H1 (cell line): ENCODE data around the gene ARFGAP3. TPM values are rescaled to one million over a fixed set of nuclear protein-coding genes. Genes with fewer than 3 reads are reported as not detected.

Experiments used
- CTCF ChIA-PET: fragments of 300-600 bp; sonication (Branson Sonifier 250); formaldehyde crosslinking; loops from one replicate; lab custom pipeline; 2021; ENCODE audit not compliant: partially characterized antibody; lab: Charles Lee
- POLR2A ChIA-PET: fragments of 300-600 bp; sonication (Branson Sonifier 250); formaldehyde crosslinking; loops from one replicate; lab custom pipeline; 2021; ENCODE audit warnings: inconsistent platforms; ENCODE audit not compliant: partially characterized antibody; lab: Charles Lee
- DNase-seq, 2 experiments: peaks; one replicate each; pipeline versions ENCODE4 v3.0.0 to v3.0.0-alpha.2; 2010 to 2022; ENCODE audit warnings: low spot score in 2 of 2, low read depth in 1 of 2, mixed read lengths in 1 of 2
- FAIRE-seq: peaks from 2 replicates; lab custom pipeline; 2011; peaks lifted over from hg19 to GRCh38; lab: Jason Lieb, UNC
- H2AFZ ChIP-seq: 2 replicates; pipeline ENCODE4 v1.8.1; 2012; ENCODE audit warnings: low read length, inconsistent platforms
- H2AK5ac ChIP-seq: 2 replicates; pipeline ENCODE4 v1.6.1; 2013; ENCODE audit warnings: low read depth, low read length
- H2BK120ac ChIP-seq: replicated peaks from 2 replicates; pipeline ENCODE3; 2013; ENCODE audit warnings: low read depth, low read length, inconsistent platforms
- H2BK12ac ChIP-seq: 2 replicates; pipeline ENCODE4 v1.6.1; 2013; ENCODE audit warnings: low read depth, low read length
- H2BK15ac ChIP-seq: 2 replicates; pipeline ENCODE4 v1.6.1; 2013; ENCODE audit warnings: low read length
- H2BK20ac ChIP-seq: 2 replicates; pipeline ENCODE4 v1.6.1; 2013; ENCODE audit warnings: low read length
- H2BK5ac ChIP-seq: 2 replicates; pipeline ENCODE4 v1.6.1; 2013; ENCODE audit warnings: low read depth, low read length
- H3K14ac ChIP-seq: 2 replicates; pipeline ENCODE4 v1.6.1; 2013; ENCODE audit warnings: inconsistent platforms; ENCODE audit not compliant: insufficient read length
- H3K18ac ChIP-seq: 2 replicates; pipeline ENCODE4 v1.6.1; 2013; ENCODE audit warnings: low read length; ENCODE audit errors: extremely low read depth
- H3K23ac ChIP-seq: 2 replicates; pipeline ENCODE4 v1.6.1; 2013; ENCODE audit warnings: inconsistent platforms; ENCODE audit not compliant: insufficient read length
- H3K23me2 ChIP-seq: 2 replicates; pipeline ENCODE4 v1.6.1; 2013; ENCODE audit warnings: low read depth, low read length
- H3K27ac ChIP-seq: 2 replicates; pipeline ENCODE4 v1.6.1; 2011; ENCODE audit warnings: low read depth, low read length, inconsistent platforms
- H3K27me3 ChIP-seq, 4 experiments: replicated peaks in 1 of 4; 1 replicate in 1 of 4; 2 replicates in 3 of 4; pipeline versions ENCODE4 v1.6.1 to v1.8.1; 2011 to 2013; ENCODE audit warnings: low read length in 3 of 4, mild to moderate bottlenecking in 3 of 4, inconsistent platforms in 2 of 4, mixed read lengths in 2 of 4, moderate library complexity in 1 of 4; ENCODE audit not compliant: control insufficient read depth in 3 of 4, insufficient read depth in 3 of 4; ENCODE audit errors: extremely low read depth in 1 of 4
- H3K36me3 ChIP-seq, 4 experiments: 2 replicates each; pipeline versions ENCODE4 v1.6.1 to v1.8.1; 2011 to 2013; ENCODE audit warnings: mild to moderate bottlenecking in 4 of 4, low read length in 3 of 4, moderate library complexity in 2 of 4, control low read depth in 1 of 4, inconsistent platforms in 1 of 4; ENCODE audit not compliant: insufficient read depth in 4 of 4, control insufficient read depth in 2 of 4
- H3K4ac ChIP-seq: replicated peaks from 2 replicates; pipeline ENCODE3; 2013; ENCODE audit warnings: low read length, low read depth, mixed read lengths, inconsistent platforms; ENCODE audit not compliant: insufficient read length
- H3K4me1 ChIP-seq, 4 experiments: replicated peaks in 1 of 4; 1 replicate in 1 of 4; 2 replicates in 3 of 4; pipeline versions ENCODE4 v1.6.1 to v1.8.1; 2011 to 2013; ENCODE audit warnings: low read length in 3 of 4, inconsistent platforms in 2 of 4, mixed read lengths in 1 of 4; ENCODE audit not compliant: insufficient read depth in 4 of 4, control insufficient read depth in 3 of 4
- H3K4me2 ChIP-seq, 2 experiments: 2 replicates each; pipeline versions ENCODE4 v1.6.1 to v1.8.1; 2011 to 2013; ENCODE audit warnings: low read depth in 2 of 2, low read length in 2 of 2, control low read depth in 1 of 2, inconsistent platforms in 1 of 2, mild to moderate bottlenecking in 1 of 2; ENCODE audit not compliant: insufficient read depth in 1 of 2
- H3K4me3 ChIP-seq, 4 experiments: fragments of 200-600, 300-600 bp in 1 of 4; sonication (generic), shearing (Covaris generic), sonication (Bioruptor Twin) in 1 of 4; 2 replicates each; pipeline versions ENCODE4 v1.5.1 to v1.8.1; 2011 to 2016; ENCODE audit warnings: low read length in 4 of 4, low read depth in 3 of 4, control low read depth in 2 of 4, inconsistent platforms in 2 of 4, mild to moderate bottlenecking in 2 of 4, mixed read lengths in 1 of 4, moderate library complexity in 1 of 4; ENCODE audit not compliant: insufficient read depth in 2 of 4; ENCODE audit errors: extremely low read depth in 1 of 4
- H3K56ac ChIP-seq: replicated peaks from 2 replicates; pipeline ENCODE3; 2013; ENCODE audit warnings: low read depth, mild to moderate bottlenecking, mixed read lengths, low read length, inconsistent platforms; ENCODE audit not compliant: insufficient read length
- H3K79me1 ChIP-seq: 2 replicates; pipeline ENCODE4 v1.6.1; 2013; ENCODE audit warnings: low read depth, low read length, control low read depth
- H3K79me2 ChIP-seq, 2 experiments: 2 replicates each; pipeline versions ENCODE4 v1.6.1 to v1.8.1; 2012 to 2013; ENCODE audit warnings: low read length in 2 of 2, mild to moderate bottlenecking in 2 of 2, inconsistent platforms in 1 of 2; ENCODE audit not compliant: insufficient read depth in 2 of 2, control insufficient read depth in 1 of 2
- H3K9ac ChIP-seq, 4 experiments: replicated peaks in 1 of 4; 1 replicate in 1 of 4; 2 replicates in 3 of 4; pipeline versions ENCODE4 v1.6.1 to v1.8.1; 2011 to 2013; ENCODE audit warnings: low read depth in 3 of 4, low read length in 3 of 4, control low read depth in 2 of 4, mild to moderate bottlenecking in 2 of 4, moderate library complexity in 2 of 4, inconsistent platforms in 1 of 4; ENCODE audit errors: extremely low read depth in 1 of 4
- H3K9me3 ChIP-seq, 2 experiments: 2 replicates each; pipeline versions ENCODE4 v1.6.1 to v1.8.1; 2012 to 2013; ENCODE audit warnings: mild to moderate bottlenecking in 2 of 2, moderate library complexity in 2 of 2, control low read depth in 1 of 2, inconsistent platforms in 1 of 2, low read depth in 1 of 2, low read length in 1 of 2, mixed read lengths in 1 of 2; ENCODE audit not compliant: insufficient read depth in 2 of 2
- H4K20me1 ChIP-seq, 2 experiments: replicated peaks in 1 of 2; 2 replicates each; pipeline versions ENCODE3 to v1.8.1; 2011 to 2013; ENCODE audit warnings: inconsistent platforms in 2 of 2, low read length in 2 of 2, mild to moderate bottlenecking in 1 of 2; ENCODE audit not compliant: insufficient read depth in 2 of 2, control insufficient read depth in 1 of 2
- H4K5ac ChIP-seq: 2 replicates; pipeline ENCODE4 v1.6.1; 2013; ENCODE audit warnings: low read length, low read depth, mixed read lengths, inconsistent platforms; ENCODE audit not compliant: insufficient read length
- H4K8ac ChIP-seq: 2 replicates; pipeline ENCODE4 v1.8.0; 2013; ENCODE audit warnings: mild to moderate bottlenecking, moderate library complexity, low read length, inconsistent platforms; ENCODE audit not compliant: insufficient read depth; ENCODE audit errors: extremely low read depth
- H4K91ac ChIP-seq: replicated peaks from 2 replicates; pipeline ENCODE3; 2013; ENCODE audit warnings: low read length, mixed read lengths, inconsistent platforms; ENCODE audit not compliant: insufficient read length
- EGR1 ChIP-seq: IDR thresholded peaks from 2 replicates; pipeline ENCODE4 v1.6.1; 2011; ENCODE audit warnings: low read depth, low read length, borderline replicate concordance
- JUN ChIP-seq: IDR thresholded peaks from 2 replicates; pipeline ENCODE4 v1.6.1; 2011; ENCODE audit warnings: low read depth, mild to moderate bottlenecking, improper control_type of control experiment, low read length
- JUND ChIP-seq: IDR thresholded peaks from 2 replicates; pipeline ENCODE4 v1.6.1; 2011; ENCODE audit warnings: mild to moderate bottlenecking, improper control_type of control experiment, low read length
- SUZ12 ChIP-seq: fragments of 200-600 bp; sonication (generic); IDR thresholded peaks from 2 replicates; pipeline ENCODE4 v1.6.1; 2012; ENCODE audit warnings: mild to moderate bottlenecking, inconsistent platforms, low read length, moderate library complexity, mixed read lengths
- TBP ChIP-seq: IDR thresholded peaks from 2 replicates; pipeline ENCODE4 v1.6.1; 2011; ENCODE audit warnings: low read depth, low read length, improper control_type of control experiment
- WGBS, 2 experiments: shearing (Covaris generic) in 1 of 2; methylation state at CpG; one replicate each; pipeline versions ENCODE4 v1.1.6 to v1.1.7; 2013 to 2015; ENCODE audit warnings: low lambda C conversion rate in 2 of 2, mixed read lengths in 2 of 2, inconsistent platforms in 1 of 2, low coverage in 1 of 2, missing lambda C conversion rate in 1 of 2; ENCODE audit not compliant: insufficient replicate concordance in 2 of 2, insufficient coverage in 1 of 2, insufficient read length in 1 of 2; ENCODE audit errors: extremely low coverage in 1 of 2, missing lambda C conversion rate in 1 of 2; 5-methylcytosine and 5-hydroxymethylcytosine counted together
- polyA plus RNA-seq, 7 experiments: library from polyadenylated mRNA; depleted of rRNA in 3 of 7; stranded (reverse) in 5 of 7; unstranded in 2 of 7; fragments of >200 nt in 5 of 7; fragments of 200-250 nt in 2 of 7; gene quantifications; 1 replicate in 5 of 7; 2 replicates in 1 of 7; 4 replicates in 1 of 7; pipeline versions ENCODE4 v1.2.1 to v1.2.3, GENCODE V29; 2011 to 2013; ENCODE audit warnings: missing spikeins in 2 of 7, mixed read lengths in 2 of 7
- total RNA-seq: library from RNA; stranded (reverse); fragmentation: NEBNext Ultra II Directional; extraction: Animal tissue kit (Norgen Biotek cat#: 25700); gene quantifications from 2 replicates; pipeline ENCODE4 v1.2.1, GENCODE V29; 2021

Gene ARFGAP3
- total and polyA plus RNA-seq, 2 of the 8 experiments (the other 6 are each of a cell fraction or from before 2014, with no cell fraction given), result 9.7 to 16.0 TPM

DNA sequence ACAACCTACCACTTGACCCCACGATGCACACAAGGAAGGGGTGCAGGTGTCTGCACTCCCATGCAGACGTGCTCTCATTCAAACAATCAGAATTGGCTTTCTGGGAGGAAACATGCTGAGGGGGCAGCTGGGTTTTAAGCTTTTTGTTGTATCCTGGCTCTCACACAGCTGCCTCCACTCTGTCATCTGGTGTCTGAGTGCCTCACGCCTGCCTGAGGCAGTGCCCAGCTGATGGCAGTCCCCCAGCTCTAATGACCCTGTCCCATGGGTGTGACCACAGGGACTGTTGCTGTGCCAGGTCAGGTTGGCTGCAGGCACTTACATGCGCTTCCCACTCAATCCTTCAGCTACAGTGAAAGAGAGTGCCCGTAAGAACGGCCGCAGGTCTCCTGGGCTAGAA is 53.7 kb downstream of the ARFGAP3 start:
- no peaks in the 10 kb centered on the region for H3K9me3 ChIP-seq
- no peaks in the 10 kb centered on the region for H3K27me3 ChIP-seq
- H2BK20ac ChIP-seq, result 0 out of 2 replicates have a peak overlapping the region, but pooled peaks have one; percentile 18
- no peak overlapping the region for H3K56ac ChIP-seq
- no peak overlapping the region for H4K91ac ChIP-seq
- TF ChIP-seq JUN, result no peak
- no peak for TF ChIP-seq TBP
- TF ChIP-seq EGR1, result no peak
- no peak for TF ChIP-seq SUZ12
- no peak for TF ChIP-seq JUND
- no peak overlapping the region for H2AFZ ChIP-seq
- no peak overlapping the region for H3K9ac ChIP-seq
- no peak overlapping the region for H3K4me3 ChIP-seq
- no peak overlapping the region for H3K14ac ChIP-seq
- no peak overlapping the region for H2BK5ac ChIP-seq
- H2BK12ac ChIP-seq, result no peak overlapping the region
- 92% methylated on average over 7 of the region's 7 CpGs; no CpG with 5 or more reads in 1 of the 2 experiments for WGBS, 2 experiments
- H3K18ac ChIP-seq, result no peak overlapping the region
- H2AK5ac ChIP-seq, result no peak overlapping the region
- peaks cover 0 to under 1% of the 10 kb centered on the region in 2 experiments for H4K20me1 ChIP-seq
- POLR2A ChIA-PET, result interaction anchor here (1.7 kb wide), 1 partner anchor 189 kb away, joined by 6 read pairs; the partner anchor contains the start of gene POLDIP3
- CTCF ChIA-PET, result interaction anchor here (0.6 to 5.9 kb wide), 10 partner anchors 9 to 248 kb away, joined by 3 to 37 read pairs (median 4); no protein-coding TSS in a partner anchor
- H3K4me2 ChIP-seq, result no peak overlapping the region
- H4K8ac ChIP-seq, result no peak overlapping the region
- no peak for DNase-seq
- no peak for FAIRE-seq
- no peak overlapping the region for H2BK120ac ChIP-seq
- H3K4me1 ChIP-seq, result peaks cover 0 to 12% (median 8%) of the 10 kb centered on the region in 4 experiments; a peak in 6 of 7 replicates
- H3K36me3 ChIP-seq, result no peaks in the 10 kb centered on the region
- H3K79me2 ChIP-seq, result no peaks in the 10 kb centered on the region
- H4K5ac ChIP-seq, result no peak overlapping the region
- H3K23ac ChIP-seq, result no peak overlapping the region
- no peak overlapping the region for H3K27ac ChIP-seq
- H2BK15ac ChIP-seq, result no peak overlapping the region
- H3K23me2 ChIP-seq, result no peaks in the 10 kb centered on the region
- no peaks in the 10 kb centered on the region for H3K79me1 ChIP-seq
- no peak overlapping the region for H3K4ac ChIP-seq
